GM18873 (cell line): ENCODE data around the gene CYGB.

ENCODE experiments used
- ATAC-seq: cut with Tn5 transposase; IDR thresholded peaks from one replicate; pipeline ENCODE4 v1.9.1; 2021; ENCODE audit warnings: mild to moderate bottlenecking, moderate library complexity, moderate number of reproducible peaks; ENCODE audit not compliant: unreplicated experiment, low FRiP score

CYGB gene

GRCh38 chr17:76553178-76553908 lies 15.8 kb upstream of the CYGB start:
- ATAC-seq: no peak

GRCh38 chr17:76551685-76552084 lies 14.2 kb upstream of the CYGB start:
- ATAC-seq: no peak

GRCh38 chr17:76550712-76551615 lies 13.5 kb upstream of the CYGB start:
- ATAC-seq: no peak

- no peak for ATAC-seq
Observed at GRCh38 chr17:76549539-76549938, 12.0 kb upstream of the CYGB start.

GRCh38 chr17:76549215-76549518 lies 11.7 kb upstream of the CYGB start:
- no peak for ATAC-seq

- no peak for ATAC-seq
Observed at GRCh38 chr17:76548378-76549214, 11.1 kb upstream of the CYGB start.

- ATAC-seq: no peak
Observed at GRCh38 chr17:76547642-76548202, 10.2 kb upstream of the CYGB start.

GRCh38 chr17:76547183-76547641 lies 9.7 kb upstream of the CYGB start:
- ATAC-seq: no peak

- ATAC-seq: no peak
Observed at GRCh38 chr17:76546556-76547182, 9.2 kb upstream of the CYGB start.

GRCh38 chr17:76545918-76546555 lies 8.5 kb upstream of the CYGB start:
- no peak for ATAC-seq

- ATAC-seq: no peak
Observed at GRCh38 chr17:76544546-76545365, 7.2 kb upstream of the CYGB start.

- no peak for ATAC-seq
Observed at GRCh38 chr17:76543826-76544545, 6.5 kb upstream of the CYGB start.

GRCh38 chr17:76543482-76543825 lies 5.9 kb upstream of the CYGB start:
- ATAC-seq: no peak

GRCh38 chr17:76542984-76543383 lies 5.5 kb upstream of the CYGB start:
- no peak for ATAC-seq

- ATAC-seq: no peak
Observed at GRCh38 chr17:76542566-76542971, 5.1 kb upstream of the CYGB start.

- no peak for ATAC-seq
Observed at GRCh38 chr17:76541739-76542454, 4.4 kb upstream of the CYGB start.

- no peak for ATAC-seq
Observed at GRCh38 chr17:76540381-76541300, 3.1 kb upstream of the CYGB start.
